ENCODE data around the gene DMRT3.

- no peak for TF ChIP-seq CTCF (IDR thresholded peaks at IDR 0.05 in 2 of 3, conservative IDR thresholded peaks at IDR 0.05 in 1 of 3; ENCODE audit: insufficient read depth in 2 of 3, low read depth in 1 of 3, low read length in 3 of 3)
- no peak for TF ChIP-seq CCAR2 (IDR thresholded peaks at IDR 0.05; ENCODE audit: low read depth, low read length)
- no peak for TF ChIP-seq MYC (IDR thresholded peaks at IDR 0.05; ENCODE audit: low read depth, low read length)
- no peak for TF ChIP-seq MYC (CRISPR knock-in tag; IDR thresholded peaks at IDR 0.05; ENCODE audit: borderline replicate concordance, low read depth)
- no peak for TF ChIP-seq ZBTB1 (CRISPR knock-in tag; IDR thresholded peaks at IDR 0.05; ENCODE audit: borderline replicate concordance, low read depth)
Measured at GRCh38 chr9:966870-967269, 9.6 kb upstream of the DMRT3 start.

All from K562 (cell line).